GM18867 (cell line): Measurements from ENCODE around the gene TBC1D2B.
"Not testable (repeated sequence)": the region's sequence is repeated elsewhere in the genome, so short reads cannot be mapped to it uniquely, and the experiment has no call there.

Source experiments
- ATAC-seq: cut with Tn5 transposase; IDR thresholded peaks from one replicate; pipeline ENCODE4 v1.9.1; 2021; ENCODE audit warnings: mild to moderate bottlenecking, moderate library complexity; ENCODE audit not compliant: unreplicated experiment

Gene TBC1D2B

DNA sequence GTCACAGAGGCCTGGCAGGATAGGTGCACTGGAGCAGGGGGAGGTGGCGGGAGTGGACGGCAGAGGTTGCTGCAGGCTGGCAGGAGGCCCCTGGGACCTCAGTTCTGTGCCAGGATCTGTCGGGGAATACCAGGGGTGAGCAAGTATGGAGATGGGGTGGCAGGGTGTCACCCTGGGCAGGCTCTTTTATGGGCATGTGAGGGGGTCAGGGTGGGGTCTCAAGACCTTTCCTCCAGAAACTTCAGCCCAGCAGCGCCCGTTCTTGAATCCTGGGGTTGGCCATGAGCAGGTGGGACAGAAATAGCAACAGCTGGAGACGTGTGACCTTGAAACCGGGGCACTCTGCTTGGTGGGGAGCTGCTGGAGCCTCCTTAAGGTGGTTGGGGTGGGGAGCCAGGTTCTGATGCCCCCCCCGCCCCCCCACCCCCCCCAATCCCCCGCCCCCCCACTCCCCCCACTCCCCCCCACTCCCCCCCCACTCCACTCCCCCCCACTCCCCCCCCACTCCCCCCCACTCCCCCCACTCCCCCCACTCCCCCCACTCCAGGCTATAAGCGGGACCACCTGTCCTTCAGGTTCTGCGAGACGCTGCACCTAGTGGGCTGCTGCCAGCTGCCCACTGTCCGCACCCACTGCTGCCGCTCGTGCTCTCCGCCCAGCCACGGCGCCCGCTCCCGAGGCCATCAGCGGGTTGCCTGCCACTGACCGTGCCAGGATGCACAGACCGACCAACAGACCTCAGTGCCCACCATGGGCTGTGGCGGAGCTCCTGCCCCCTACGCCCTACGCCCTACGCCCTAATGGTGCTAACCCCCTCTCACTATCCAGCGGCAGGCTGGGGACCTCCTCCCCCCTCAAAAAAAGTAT, 84.9 kb downstream of the TBC1D2B start:
- no peak for ATAC-seq

GRCh38 chr15:77991658-77992201, 85.8 kb downstream of the TBC1D2B start:
- not testable (repeated sequence) for ATAC-seq

DNA sequence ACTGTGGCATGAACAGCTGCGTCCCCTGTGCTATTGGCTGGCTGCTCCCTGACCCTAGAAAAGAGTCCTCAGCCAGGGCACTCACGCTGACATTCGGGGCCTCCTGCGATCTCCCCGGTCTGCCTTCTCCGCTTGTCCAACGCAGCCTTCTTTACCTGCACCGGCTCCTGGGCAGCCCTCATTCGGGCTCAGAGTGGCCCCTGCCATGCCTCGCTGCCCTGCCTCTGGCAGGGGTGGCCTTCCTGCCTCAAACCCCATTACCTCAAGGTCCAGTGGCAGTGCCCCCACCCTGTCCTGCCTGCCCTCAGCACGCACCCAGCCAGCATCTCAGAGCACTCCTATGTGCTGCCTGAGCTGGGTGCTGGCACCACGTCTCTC, 86.5 kb downstream of the TBC1D2B start:
- ATAC-seq, result no peak

GRCh38 chr15:77989296-77990143, 88.0 kb downstream of the TBC1D2B start:
- no peak for ATAC-seq

DNA sequence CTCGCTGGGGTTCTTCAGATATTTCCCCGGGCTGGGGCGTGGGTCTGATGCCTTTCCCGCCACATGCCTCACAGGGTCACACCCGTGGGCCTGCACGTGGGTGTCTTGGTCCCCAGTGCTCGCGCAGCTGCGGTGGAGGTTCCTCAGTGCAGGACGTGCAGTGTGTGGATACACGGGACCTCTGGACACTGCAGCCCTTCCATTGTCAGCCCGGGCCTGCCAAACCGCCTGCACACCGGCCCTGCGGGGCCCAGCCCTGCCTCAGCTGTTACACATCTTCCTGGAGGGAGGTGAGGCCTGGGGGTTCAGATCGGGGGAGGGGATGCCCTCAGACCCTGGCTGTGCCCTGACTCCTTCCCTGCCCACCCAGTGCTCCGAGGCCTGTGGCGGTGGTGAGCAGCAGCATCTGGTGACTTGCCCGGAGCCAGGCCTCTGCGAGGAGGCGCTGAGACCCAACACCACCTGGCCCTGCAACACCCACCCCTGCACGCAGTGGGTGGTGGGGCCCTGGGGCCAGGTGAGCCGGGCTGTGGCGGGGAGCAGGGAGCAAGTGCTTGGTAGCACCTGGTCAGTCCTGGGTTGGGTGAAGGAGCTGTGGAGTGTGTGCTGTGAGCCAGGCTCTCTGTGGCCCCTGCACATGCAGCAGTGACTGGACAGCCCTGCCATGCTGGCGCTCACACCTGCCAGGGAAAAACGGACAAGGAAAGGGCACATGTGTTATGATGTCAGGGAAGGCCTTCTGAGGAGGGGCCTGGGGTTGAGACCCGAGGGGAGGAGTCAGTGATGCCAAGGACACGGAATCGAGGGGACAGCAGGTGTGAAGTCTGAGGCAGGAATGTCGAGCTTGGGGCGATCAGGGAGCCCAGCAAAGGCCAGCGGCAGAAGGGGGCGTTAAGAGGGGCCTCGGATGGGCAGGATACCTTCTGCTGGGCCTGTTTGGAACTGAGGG, 88.9 kb downstream of the TBC1D2B start:
- no peak for ATAC-seq

- not testable (repeated sequence) for ATAC-seq
Measured at GRCh38 chr15:77987765-77988136, 89.8 kb downstream of the TBC1D2B start.

- ATAC-seq, result no peak
Measured at GRCh38 chr15:77986891-77987764, 90.4 kb downstream of the TBC1D2B start.

DNA sequence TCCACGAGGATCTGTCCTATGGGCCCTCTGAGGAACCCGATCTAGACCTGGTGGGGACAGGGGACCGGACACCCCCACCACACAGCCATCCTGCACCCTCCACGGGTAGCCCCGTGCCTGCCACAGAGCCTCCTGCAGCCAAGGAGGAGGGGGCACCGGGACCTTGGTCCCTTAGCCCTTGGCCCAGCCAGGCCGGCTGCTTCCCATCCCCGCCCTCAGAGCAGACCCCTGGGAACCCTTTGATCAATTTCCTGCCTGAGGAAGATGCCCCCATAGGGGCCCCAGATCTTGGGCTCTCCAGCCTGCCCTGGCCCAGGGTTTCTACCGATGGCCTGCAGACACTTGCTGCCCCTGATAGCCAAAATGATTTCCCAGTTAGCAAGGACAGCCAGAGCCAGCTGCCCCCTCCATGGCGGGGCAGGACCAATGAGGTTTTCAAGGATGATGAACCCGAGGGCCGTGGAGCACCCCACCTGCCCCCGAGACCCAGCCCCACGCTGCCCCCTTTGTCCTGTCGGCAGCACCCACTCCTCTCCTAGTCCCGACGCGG, 91.5 kb downstream of the TBC1D2B start:
- ATAC-seq, result no peak

- no peak for ATAC-seq
Measured at GRCh38 chr15:77985031-77985930, 92.2 kb downstream of the TBC1D2B start.

DNA sequence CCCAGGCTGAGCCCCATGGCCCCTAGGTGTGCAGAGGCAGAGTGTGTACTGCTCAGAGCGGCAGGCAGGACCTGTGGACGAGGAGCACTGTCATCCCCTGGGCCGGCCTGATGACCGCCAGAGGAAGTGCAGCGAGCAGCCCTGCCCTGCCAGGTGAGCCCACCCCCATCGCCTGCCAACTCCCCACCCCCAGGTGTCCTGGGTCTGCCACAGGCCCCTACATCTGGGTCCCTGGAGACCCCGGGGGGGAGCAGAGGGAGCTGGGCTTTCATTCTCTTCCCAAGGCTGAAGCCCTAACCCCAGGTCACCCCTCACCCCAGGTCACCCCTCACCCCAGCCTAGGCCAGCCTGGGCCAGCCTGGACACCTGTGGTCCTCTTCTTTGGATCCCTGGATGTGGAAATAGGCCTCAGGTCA, 93.1 kb downstream of the TBC1D2B start:
- ATAC-seq, result no peak

DNA sequence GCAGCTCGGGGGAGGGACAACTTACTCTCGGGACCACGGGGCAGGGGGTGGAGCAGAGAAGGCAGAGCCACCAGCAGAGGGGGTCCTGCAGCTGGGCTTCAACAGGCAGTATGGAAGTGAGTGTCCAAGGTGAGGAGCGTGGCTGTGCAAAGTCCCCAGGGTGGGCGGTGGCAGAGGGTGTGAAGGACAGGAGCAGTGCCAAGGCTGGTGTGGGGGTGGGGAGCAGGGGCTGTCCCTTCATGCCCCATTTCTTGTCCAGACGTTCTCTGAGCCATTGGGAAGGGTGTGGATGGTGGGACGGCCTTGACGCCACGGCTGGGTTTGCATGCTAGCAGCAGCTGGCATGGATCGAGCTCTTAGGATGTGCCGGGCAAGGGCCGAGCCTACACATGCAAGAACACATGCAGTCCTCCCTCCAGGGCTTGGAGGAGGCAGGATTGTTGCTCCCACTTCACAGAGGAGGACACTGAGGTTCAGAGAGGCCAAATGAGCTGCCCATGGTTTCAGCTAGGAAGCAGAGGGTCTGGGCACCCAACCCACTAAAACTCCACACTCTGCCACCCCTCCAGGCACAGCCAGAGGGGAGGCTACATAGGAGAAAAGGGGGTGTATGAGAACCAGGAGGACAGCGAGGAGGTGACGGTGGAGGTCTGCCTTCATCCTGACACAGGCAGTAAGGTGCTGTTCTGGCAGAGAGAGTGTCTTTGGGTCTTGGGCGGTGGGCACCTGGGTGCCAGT, 93.6 kb downstream of the TBC1D2B start:
- no peak for ATAC-seq

DNA sequence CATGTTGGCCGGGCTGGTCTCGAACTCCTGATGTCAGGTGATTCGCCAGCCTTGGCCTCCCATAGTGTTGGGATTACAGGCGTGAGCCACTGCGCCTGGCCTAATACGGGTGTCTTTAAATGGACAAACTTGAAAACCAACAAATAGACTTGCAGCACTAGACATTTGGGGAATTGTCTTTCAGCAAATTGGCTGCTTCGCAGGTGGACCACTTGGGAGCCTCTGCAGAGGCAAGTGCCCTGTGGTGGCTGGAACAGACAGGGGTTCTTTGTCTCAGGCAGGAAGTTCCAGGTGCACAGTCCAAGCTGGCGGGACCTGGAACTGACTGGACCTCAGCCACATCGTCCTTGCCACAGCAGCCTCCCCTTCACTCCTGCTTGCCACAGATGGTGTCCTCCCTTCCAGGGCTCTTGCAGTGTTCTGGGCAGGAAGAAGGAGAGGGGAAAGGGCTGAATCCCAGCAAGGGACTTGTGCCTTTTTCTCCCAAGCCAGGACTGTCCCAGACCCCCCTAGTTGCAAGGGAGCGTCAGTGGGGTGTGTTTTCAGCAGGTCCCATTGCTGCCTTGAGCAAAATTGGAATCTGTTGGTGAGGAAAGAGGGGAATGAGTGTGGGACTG, 94.3 kb downstream of the TBC1D2B start:
- no peak for ATAC-seq

GRCh38 chr15:77982127-77982490, 95.4 kb downstream of the TBC1D2B start:
- no peak for ATAC-seq

GRCh38 chr15:77981281-77982126, 96.0 kb downstream of the TBC1D2B start:
- ATAC-seq, result no peak

- ATAC-seq, result not testable (repeated sequence)
Measured at GRCh38 chr15:77980674-77981073, 96.8 kb downstream of the TBC1D2B start.

GRCh38 chr15:77980098-77980497, 97.4 kb downstream of the TBC1D2B start:
- no peak for ATAC-seq
